NCI-H345 (cell line): ENCODE measurements around the gene INKA2.

Experiments used
- DNase-seq: peaks from one replicate; lab custom pipeline; 2025; lab: John Stamatoyannopoulos, UW

INKA2 gene

GRCh38 chr1:111733183-111733991, 5.8 kb downstream of the INKA2 start:
- no peak for DNase-seq

GRCh38 chr1:111732718-111733117, 6.5 kb downstream of the INKA2 start:
- DNase-seq, result no peak

DNA sequence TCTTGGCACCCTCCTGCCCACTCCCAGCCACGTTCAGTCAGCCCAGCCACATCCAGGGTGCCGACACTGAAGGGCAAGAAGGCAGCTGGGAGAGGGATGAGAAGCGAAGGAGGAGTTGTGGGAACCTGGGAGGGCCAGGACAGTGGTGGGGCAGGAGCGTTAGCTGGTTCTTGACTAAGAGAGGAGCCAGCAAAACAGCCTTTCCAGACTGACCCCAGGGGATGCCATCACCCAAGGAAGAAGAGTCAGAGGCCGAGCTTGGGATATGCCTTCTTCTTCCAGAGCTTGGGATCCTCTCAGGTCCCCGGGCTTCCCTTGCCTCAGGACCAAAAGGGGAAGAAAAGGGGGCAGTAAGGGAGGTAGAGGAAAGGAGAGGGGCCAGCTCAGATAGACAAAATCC, 7.2 kb downstream of the INKA2 start:
- no peak for DNase-seq

- DNase-seq, result no peak
Observed at GRCh38 chr1:111730706-111731105, 8.5 kb downstream of the INKA2 start.

GRCh38 chr1:111729946-111730681, 9.1 kb downstream of the INKA2 start:
- no peak for DNase-seq

- no peak for DNase-seq
Observed at GRCh38 chr1:111729271-111729921, 9.8 kb downstream of the INKA2 start.

DNA sequence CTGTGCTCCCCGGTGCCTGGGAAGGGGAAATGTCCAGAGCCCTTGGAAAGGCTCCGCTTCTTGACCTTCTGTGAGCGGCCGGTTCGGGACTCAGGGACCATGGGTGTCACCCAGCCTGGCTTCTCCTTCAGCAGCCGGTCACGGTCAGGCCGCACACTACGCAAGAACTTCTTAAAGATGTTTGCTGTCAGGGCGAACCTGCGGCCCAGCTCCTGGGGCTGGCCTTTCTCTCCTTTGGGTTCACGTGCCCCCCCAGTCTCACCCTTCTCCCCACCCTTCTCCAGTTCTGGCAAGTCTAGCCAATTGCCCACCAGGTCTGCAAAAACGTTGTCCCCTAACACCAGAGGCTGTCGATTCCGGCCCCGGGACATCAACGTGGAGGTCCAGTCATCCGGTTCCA, 12.1 kb downstream of the INKA2 start:
- DNase-seq, result no peak

- DNase-seq, result no peak
Observed at GRCh38 chr1:111725192-111725591, 14.0 kb downstream of the INKA2 start.

- no peak for DNase-seq
Observed at GRCh38 chr1:111723871-111724270, 15.3 kb downstream of the INKA2 start.

- DNase-seq, result no peak
Observed at GRCh38 chr1:111723091-111723806, 15.9 kb downstream of the INKA2 start.

DNA sequence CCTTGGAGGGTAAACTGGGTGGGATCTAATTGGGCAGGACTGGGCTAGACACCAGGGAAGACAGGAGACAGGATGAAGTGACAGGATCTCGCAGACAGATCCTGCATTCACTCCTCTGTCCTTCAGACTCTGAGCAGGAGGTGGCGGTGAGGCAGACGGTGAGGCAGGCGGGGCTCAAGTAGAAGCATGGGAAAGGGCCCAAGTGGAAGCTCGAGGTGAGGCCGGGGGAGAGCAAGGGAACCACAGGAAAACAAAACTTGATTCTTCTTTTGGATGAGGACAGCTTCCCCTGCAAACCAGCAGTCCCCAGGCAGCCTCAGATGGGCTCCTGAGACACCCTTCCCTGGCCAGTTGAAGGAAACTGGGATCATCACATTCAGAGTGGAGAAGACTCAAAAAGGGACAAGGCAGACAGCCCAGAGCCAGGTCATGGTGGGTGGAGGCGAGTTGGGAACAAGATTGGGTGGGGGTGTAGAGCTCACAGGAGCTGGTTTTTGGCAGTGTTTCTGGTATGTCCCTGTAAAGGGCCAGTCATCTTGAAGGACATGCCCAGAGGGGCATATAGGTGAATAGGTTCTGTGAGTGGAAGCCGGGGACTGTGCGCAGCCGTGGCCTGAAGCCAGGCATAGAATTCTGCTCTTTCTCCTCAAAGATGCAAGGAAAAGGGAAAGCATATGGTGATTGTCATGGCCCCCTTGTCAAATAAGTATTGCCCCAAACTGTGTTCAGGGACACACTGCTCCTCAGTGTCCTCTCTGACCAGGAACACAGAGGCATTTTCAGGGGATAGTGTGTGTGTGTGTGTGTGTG, 18.0 kb downstream of the INKA2 start:
- no peak for DNase-seq

GRCh38 chr1:111720274-111720976, 18.8 kb downstream of the INKA2 start:
- no peak for DNase-seq

GRCh38 chr1:111719674-111720132, 19.5 kb downstream of the INKA2 start:
- no peak for DNase-seq

GRCh38 chr1:111719135-111719534, 20.1 kb downstream of the INKA2 start:
- no peak for DNase-seq

DNA sequence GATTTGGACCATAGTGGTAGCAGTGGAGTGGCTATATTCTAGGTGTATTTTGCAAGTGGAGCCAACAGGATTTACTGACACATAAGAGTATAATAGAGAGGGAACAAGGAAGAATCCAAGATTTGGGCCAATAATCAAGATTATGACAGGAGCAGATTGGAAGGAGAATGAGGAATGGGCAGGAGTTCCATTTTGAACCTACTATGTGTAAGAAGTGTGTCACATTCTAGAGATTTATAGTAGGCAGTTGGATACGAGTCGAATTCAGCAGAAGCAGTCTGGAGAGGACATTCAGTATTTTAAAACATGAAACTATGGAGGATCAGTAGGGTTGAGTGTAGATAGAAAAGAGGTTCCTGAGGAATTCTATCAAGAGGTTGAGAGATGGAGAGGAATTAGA, 21.7 kb downstream of the INKA2 start:
- DNase-seq, result no peak

DNA sequence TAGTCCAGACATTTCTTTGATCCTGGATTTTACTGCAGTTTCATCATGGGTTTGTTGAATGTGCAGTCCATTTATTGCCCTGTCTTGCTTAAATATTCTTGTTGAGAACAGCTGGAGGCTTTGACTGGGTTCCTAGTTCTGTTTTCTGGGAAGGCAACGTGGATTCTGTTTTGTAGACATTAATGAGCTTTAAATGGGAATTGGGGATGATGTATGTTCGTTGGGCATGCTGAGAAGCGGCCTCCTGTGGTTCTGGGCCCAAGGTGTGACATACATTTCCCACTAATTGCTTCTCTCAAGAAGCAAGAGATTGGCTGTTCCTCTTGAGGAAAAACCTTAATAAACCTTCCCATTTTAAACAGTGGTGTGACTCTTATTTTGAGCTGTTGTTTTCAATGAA, 22.9 kb downstream of the INKA2 start:
- no peak for DNase-seq

- DNase-seq, result no peak
Observed at GRCh38 chr1:111709986-111710385, 29.2 kb downstream of the INKA2 start.

GRCh38 chr1:111707906-111708305, 31.3 kb downstream of the INKA2 start:
- DNase-seq, result no peak

DNA sequence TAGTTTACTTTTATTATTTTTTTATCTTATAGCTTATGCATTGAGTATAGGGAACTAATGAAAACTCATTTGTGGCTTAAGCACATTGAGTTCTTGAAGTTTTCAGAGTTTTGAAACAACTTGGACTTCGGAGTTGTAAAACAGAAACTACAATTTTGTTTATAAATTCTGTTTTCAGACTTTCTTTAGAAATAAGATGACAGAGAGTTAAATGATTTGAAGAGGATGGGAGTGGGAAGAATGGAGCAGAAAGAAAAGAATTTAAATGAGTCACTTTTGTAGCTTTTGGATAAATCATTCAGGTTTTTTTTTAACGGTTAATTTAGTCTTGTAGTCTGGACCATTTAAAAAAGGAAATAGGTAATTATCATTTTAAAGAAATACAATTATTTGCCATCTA, 32.3 kb downstream of the INKA2 start:
- no peak for DNase-seq

DNA sequence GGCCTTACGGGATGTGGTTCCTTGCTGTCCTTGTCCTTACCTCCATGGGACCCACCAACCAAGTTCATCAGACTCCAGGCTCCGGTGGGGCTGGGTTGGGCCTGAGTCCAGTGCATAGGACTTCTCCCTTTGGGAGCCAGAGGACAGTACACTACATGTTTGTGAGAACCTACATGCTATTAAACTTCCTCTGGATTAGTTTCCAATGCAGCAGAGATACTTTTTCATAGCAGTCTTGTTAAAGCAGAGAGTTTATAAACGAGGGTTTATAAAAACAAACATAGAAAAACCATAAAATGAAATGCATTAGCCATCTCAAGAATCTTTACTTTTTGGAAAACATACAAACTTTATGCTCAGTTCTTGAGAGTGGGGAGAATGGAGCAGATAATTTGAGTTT, 33.4 kb downstream of the INKA2 start:
- no peak for DNase-seq

DNA sequence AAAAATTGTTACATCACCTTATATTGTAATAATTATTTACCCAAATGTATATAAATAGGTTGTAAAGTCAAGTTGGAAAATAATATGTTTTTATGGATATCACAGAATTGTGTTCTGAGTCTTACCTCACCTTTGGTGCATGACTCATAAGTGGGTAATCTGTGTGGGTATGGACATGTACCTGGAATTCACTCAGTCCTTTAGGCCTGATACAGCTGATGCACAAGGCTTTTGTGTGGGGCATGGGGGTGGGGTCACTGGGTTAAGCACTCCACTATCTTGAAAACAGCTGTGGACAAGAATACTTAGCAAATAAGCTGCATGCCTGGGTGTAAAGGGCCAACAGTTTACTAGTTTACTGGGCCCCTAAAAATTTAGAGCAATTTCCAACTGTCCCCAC, 34.4 kb downstream of the INKA2 start:
- DNase-seq, result no peak
